ENCODE results near the gene NACC2.
A peak's percentile ranks its signal among the peaks of the same experiment; 100 is the strongest.

Gene NACC2

DNA sequence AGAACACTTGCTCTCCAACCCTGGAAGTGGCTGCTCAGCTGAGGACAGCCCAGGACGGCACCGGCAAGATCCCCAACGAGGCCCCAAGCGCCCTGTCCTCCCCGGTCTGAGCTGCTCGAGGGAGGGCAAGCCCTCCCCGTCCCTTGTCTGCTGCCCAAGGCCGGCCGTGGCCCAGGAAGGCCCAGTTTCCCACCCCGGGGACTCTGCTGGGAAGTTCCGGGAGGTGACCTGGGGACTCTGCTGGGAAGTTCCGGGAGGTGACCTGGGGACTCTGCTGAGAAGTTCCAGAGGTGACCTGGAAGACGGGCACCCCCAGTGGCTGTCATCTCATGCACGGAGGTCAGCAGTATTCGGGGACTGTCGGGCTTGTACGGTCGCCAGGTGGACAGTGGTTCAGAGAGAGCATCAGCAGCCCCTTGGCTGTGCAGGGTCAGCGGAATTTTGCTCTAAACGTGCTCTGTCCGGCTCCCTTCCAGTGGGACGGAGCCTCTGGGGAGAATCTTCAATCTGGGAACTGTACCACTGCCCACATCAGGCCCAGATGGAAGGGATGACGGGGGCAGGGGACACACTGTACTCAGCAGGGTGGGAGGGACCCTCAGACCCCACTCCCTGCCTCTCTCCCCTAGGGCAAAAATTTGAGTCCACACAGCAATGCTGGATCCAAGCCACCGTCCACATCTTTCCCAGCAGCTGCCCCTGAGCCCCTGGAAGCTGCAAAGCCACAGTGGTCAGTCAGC is 7.2 kb downstream of the NACC2 start:
- H3K9me3 ChIP-seq (ENCODE audit: control insufficient read depth, insufficient read depth, low read length), result no peaks in the 10 kb centered on the region
- no peaks in the 10 kb centered on the region for H3K36me3 ChIP-seq (ENCODE audit: insufficient read depth, low read length)
- no peak overlapping the region for H3K9ac ChIP-seq (ENCODE audit: low read depth, low read length)
- peaks cover 28% of the 10 kb centered on the region for H3K4me1 ChIP-seq (ENCODE audit: insufficient read depth, low read length)

DNA sequence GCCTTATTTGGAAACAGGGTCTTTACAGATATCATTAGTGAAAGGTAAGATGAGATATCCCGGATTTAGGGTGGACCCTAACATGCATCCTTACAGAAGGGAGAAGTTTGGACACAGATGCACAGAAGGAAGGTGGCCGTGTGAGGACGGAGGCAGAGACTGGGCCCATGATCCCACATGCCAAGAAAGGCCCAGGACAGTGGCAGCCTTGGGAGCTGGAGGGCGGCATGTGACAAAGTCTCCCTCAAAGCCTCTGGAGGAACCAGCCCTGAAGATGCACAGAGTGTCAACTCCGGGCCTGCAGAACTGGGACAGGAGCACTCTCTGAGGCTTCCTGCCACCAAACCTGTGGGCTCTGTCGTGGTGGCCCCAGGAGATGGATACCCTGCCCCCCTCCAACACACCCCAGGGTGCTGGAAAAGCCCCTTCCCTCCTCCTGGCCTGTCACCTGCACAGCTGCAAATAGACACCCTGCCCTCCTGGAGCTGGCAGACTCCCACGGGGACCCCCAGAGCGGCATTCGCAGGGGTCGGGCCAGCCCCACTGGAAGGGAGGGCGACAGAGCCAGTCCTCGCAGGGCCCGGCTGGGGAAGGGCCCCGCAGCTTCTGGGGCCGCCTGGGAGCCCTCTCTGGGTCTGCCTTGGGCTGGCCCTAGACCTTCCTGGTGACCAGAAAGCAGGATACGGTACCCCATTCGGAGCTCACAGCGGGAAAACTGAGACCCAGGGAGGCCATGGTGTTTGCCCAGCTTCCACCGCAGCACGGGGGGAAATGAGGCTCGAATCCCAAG is 7.9 kb downstream of the NACC2 start:
- Histone ChIP-seq H3K9me3 (ENCODE audit: control insufficient read depth, insufficient read depth, low read length) (no peaks in the 10 kb centered on the region), H3K36me3 (ENCODE audit: insufficient read depth, low read length) (no peaks in the 10 kb centered on the region), H3K4me1 (ENCODE audit: insufficient read depth, low read length) (peaks cover 26% of the 10 kb centered on the region), H3K9ac (ENCODE audit: low read depth, low read length) (no peak overlapping the region)

DNA sequence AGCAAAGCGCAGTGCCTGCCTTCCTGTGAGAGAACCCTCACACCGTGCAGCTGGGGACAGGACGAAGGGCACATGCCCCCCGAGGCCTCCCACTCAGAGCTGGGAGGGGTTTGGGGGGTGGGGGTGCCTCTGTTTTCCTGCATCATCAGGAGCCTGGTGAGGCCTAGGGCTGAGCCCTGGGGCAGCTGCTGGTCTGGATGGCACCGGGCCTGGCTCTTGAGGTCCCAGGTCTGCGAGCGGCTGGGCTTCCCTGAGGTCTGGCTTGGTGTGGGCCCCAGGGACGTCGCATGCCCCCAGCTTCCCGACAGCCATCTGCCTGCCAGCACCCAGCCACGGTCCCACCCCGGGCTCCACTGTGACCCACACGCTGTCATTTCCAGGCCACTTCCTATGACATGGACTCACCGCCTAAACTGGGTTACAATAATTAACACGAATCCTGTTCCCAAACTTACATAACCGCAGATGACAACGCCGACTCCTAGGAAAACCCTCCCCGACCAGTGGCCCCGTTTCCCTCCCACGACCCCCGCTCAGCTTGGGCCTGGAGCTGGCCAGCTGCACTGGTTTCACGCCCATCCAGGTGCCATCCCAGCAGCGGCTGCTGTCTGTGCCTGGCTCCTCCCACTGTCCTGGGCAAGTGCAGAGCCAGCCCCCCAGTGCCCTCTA is 8.7 kb downstream of the NACC2 start:
- Histone ChIP-seq H3K9me3 (ENCODE audit: control insufficient read depth, insufficient read depth, low read length) (no peaks in the 10 kb centered on the region), H3K4me1 (ENCODE audit: insufficient read depth, low read length) (peaks cover 26% of the 10 kb centered on the region), H3K9ac (ENCODE audit: low read depth, low read length) (no peak overlapping the region), H3K36me3 (ENCODE audit: insufficient read depth, low read length) (no peaks in the 10 kb centered on the region)

DNA sequence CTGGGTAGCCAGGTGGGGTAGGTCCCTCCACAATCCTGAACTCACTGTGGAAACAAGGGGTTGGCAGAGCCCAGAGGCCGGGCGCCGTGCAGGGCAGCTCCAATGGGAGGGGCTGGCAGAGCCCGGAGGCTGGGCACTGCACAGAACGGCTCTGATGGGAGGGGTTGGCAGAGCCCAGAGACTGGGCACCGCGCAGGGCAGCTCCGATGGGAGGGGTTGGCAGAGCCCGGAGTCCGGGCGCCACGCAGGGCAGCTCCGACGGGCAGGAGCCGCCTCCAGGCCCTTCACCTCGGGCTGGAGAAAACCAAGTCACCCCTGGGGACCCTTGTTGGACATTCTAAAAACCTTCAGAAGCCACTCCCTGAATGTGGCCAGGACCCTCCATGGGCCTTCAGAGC is 9.3 kb downstream of the NACC2 start:
- Histone ChIP-seq H3K36me3 (ENCODE audit: insufficient read depth, low read length) (no peaks in the 10 kb centered on the region), H3K9ac (ENCODE audit: low read depth, low read length) (no peak overlapping the region), H3K9me3 (ENCODE audit: control insufficient read depth, insufficient read depth, low read length) (no peaks in the 10 kb centered on the region), H3K4me1 (ENCODE audit: insufficient read depth, low read length) (peaks cover 26% of the 10 kb centered on the region)

DNA sequence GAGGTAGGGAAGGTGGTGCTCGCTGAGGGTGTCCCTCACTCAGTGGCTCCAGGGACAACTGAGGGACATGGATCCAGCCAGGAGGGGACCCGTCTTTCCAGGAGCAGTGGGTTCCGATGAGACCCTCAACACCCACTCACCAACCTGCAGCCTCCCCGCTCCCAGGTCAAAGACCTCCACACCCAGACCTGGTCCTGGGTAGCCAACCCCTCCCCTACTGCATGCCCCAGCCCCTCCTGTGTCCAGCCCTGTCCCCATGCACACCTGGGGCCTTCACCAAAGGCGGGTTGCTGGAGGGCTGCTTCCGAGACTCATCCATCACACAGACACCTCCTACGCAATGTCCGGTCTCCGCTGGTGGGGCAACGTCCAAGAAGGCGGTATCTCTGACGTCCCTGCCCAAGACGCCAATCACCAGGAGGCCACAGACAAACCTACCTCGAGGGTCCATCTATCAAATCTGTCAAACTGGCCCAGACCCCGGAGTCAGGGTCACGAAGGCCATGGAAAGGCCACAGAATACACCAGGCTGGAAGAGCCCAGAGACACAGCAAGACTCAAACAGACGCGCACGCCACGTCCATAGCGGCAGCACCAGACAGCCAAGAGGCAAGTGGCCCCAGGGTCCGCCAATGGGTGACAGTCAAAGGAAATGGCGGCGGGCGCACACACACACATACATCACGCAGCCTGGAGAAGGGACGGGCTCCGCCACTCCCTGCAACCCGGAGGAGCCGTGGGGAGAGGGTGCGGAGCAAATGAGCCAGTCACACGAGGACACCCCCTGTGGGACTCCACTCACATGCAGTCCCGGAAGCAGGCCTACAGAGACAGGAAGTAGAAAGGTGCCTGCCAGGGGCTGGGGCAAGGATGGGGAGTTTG is 10.8 kb downstream of the NACC2 start:
- peaks cover 15% of the 10 kb centered on the region for H3K4me1 ChIP-seq (ENCODE audit: insufficient read depth, low read length)
- no peaks in the 10 kb centered on the region for H3K9me3 ChIP-seq (ENCODE audit: control insufficient read depth, insufficient read depth, low read length)
- H3K36me3 ChIP-seq (ENCODE audit: insufficient read depth, low read length), result no peaks in the 10 kb centered on the region
- no peak overlapping the region for H3K9ac ChIP-seq (ENCODE audit: low read depth, low read length)

DNA sequence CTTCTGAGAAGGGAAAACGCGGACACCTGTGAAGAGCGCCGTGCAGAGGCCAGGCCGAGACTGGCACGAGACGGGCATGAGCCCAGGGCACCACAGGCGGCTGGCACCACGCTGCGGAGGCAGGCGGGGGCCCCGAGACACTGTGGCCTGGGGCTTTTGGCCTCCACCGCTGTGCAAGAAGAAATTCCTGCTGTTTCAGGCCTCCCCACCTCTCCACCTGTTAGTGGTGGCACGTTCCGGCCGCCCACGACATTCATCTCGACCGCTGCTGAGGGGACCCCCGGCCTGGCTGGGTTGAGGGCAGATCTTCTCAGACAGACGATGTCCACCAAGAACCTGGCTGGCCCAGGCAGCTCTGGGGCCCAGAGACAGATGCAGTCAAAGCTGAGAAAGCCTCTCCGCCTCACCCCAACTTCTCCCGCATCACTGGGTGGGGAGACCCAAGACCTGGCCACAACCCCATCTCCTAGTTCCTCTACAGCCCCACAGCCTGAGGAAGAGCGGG is 11.5 kb downstream of the NACC2 start:
- Histone ChIP-seq H3K9me3 (ENCODE audit: control insufficient read depth, insufficient read depth, low read length) (no peaks in the 10 kb centered on the region), H3K36me3 (ENCODE audit: insufficient read depth, low read length) (no peaks in the 10 kb centered on the region), H3K4me1 (ENCODE audit: insufficient read depth, low read length) (peaks cover 9% of the 10 kb centered on the region), H3K9ac (ENCODE audit: low read depth, low read length) (no peak overlapping the region)

DNA sequence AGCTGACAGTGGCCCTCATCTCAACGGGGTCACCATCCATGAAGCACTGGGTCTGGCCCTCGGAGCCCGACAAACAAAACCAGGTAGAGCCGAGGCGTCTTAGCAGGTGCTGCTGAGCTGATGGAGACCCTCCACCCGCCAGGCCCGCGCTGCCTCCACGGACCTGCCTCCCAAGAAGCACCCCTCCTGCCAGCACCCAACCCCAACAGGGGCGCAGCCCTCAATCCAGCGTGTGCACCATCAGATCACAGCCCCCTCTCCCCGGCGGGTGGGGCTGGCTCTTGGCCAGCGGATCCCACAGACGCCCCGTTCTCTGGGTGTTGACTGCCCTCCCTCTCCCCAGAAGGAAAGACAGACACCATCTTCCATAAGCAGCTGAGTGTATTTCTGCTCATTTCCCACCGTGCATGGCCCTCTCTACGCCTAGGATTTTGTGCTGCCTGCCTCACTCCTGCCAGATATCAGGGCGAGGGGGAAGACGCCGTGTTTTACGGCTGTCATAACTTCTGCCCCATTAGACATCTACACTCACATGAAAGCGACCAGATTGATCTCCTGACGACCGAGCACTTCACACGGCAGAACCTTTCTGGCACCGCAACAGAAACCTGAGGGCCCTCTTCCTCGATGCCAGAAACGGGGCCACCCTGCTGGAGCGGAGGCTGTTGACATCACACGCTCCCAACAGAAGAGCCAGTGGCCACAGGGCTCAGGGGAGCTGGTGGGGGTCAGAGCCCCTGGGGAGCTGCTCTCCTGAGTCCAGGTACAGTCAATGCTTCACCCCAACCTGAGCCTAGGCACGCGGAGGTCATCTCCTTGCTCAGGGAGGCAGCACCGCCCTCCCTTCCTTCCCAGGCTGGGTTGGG is 12.4 kb downstream of the NACC2 start:
- Histone ChIP-seq H3K9me3 (ENCODE audit: control insufficient read depth, insufficient read depth, low read length) (no peaks in the 10 kb centered on the region), H3K9ac (ENCODE audit: low read depth, low read length) (no peak overlapping the region), H3K4me1 (ENCODE audit: insufficient read depth, low read length) (peaks cover 5% of the 10 kb centered on the region), H3K36me3 (ENCODE audit: insufficient read depth, low read length) (no peaks in the 10 kb centered on the region)

DNA sequence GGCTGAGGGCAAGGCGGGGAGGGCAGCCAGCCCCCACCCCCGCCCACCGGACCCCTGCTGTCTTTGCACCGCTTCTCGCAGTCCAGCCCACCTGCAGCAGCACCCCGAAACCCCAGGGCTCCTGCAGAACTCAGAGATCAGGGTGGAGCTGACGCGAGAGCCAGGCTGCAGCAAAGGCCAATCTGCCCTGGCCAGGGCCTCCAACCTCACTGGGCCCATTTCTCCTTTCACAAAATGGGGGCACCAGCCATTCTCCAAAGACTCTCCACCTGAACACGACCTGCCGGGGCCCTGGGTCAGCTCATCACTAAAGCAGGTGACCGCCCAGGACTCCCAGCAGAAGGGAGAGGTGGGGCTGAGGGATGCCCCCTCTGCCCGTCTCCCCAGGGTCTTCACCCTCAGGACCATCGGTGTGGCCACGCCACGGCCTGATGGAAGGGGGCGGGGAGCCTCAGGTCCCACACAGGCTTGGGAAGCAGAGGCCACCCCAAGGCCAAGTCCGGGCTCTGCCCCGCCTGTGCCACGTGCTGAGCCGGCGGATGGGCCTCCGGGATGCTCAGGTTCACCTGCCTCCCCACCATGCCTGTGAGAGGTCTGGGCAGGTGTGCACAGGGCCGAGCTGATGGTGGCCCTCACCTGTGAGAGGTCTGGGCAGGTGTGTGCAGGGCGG is 13.1 kb downstream of the NACC2 start:
- Histone ChIP-seq H3K9me3 (ENCODE audit: control insufficient read depth, insufficient read depth, low read length) (no peaks in the 10 kb centered on the region), H3K36me3 (ENCODE audit: insufficient read depth, low read length) (no peaks in the 10 kb centered on the region), H3K4me1 (ENCODE audit: insufficient read depth, low read length) (peaks cover 3% of the 10 kb centered on the region), H3K9ac (ENCODE audit: low read depth, low read length) (no peak overlapping the region)

DNA sequence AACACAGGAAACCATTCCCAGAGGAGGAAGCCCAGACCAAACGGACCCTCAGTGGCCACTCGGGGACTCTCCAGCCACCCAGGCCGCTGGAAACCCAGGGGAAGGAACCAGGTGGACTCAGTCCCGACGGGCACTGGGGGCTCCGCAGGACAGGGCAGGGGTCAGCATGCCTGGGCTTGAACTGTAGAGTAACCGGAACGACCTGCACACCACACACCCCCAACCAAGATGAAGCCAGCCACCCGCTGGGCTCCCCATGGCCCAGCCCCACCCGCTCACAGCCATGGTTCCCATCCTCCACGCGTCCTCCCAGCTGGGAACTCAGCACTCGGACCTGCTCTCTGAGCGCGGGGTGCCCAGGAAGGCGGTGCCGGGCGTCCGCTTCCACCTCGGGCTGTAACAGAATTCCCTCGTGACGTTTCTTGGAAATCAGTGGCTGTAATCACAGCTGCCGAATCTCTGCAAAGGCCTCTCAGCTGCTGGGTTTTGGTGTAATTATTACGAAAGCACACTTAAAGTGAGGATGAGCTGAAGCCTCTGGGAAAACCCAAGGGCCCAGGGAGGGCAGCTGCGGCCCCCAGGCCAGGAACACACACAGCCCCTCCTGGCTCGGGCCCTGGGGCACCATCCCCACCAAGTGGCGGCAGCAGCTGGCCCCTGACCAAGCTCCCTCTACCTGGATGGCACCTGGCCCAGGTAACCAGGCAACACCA is 13.8 kb downstream of the NACC2 start:
- no peaks in the 10 kb centered on the region for H3K9me3 ChIP-seq (ENCODE audit: control insufficient read depth, insufficient read depth, low read length)
- H3K9ac ChIP-seq (ENCODE audit: low read depth, low read length), result no peak overlapping the region
- H3K4me1 ChIP-seq (ENCODE audit: insufficient read depth, low read length), result no peaks in the 10 kb centered on the region; the same call in 1 of the 2 replicates
- H3K36me3 ChIP-seq (ENCODE audit: insufficient read depth, low read length), result no peaks in the 10 kb centered on the region

DNA sequence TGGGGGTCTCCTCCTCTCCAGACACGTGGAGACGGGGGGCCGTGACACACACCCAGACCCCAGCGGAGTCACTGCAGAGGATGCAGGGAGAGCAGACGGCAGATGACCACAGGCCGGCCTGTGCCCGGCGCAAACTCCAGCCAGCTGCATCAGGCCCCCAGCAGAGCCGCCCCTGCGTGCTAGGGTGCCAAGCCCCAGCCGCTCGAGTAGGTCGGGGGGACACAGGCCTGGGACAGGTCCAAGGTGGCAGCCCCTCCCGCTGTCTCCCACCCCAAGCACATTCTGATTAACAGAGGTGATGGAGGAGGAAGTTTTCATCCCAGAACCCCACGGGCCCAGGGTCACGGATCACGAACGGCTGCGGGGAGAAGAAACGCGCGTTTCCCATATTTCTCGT is 14.4 kb downstream of the NACC2 start:
- H3K4me1 ChIP-seq (ENCODE audit: insufficient read depth, low read length), result no peaks in the 10 kb centered on the region
- H3K9ac ChIP-seq (ENCODE audit: low read depth, low read length), result no peak overlapping the region
- H3K36me3 ChIP-seq (ENCODE audit: insufficient read depth, low read length), result no peaks in the 10 kb centered on the region
- H3K9me3 ChIP-seq (ENCODE audit: control insufficient read depth, insufficient read depth, low read length), result no peaks in the 10 kb centered on the region

DNA sequence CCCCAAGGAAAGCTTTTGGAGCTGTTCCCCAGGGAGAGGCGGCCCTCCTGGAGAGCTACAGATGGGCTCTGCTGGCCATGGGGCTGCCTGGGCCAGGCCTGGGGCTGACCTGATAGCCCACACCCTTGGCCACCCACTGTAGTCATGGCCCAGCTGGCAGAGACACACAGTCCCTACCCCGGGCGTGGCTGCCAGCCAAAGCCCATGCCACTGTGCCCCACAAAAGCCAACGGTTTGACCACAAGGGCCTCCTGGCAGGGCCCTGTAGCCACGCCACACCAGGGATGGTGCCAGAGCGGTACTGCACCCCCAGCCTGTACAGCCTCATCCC is 15.2 kb downstream of the NACC2 start:
- Histone ChIP-seq H3K9ac (ENCODE audit: low read depth, low read length) (no peak overlapping the region), H3K36me3 (ENCODE audit: insufficient read depth, low read length) (no peaks in the 10 kb centered on the region), H3K4me1 (ENCODE audit: insufficient read depth, low read length) (no peaks in the 10 kb centered on the region), H3K9me3 (ENCODE audit: control insufficient read depth, insufficient read depth, low read length) (no peaks in the 10 kb centered on the region)

DNA sequence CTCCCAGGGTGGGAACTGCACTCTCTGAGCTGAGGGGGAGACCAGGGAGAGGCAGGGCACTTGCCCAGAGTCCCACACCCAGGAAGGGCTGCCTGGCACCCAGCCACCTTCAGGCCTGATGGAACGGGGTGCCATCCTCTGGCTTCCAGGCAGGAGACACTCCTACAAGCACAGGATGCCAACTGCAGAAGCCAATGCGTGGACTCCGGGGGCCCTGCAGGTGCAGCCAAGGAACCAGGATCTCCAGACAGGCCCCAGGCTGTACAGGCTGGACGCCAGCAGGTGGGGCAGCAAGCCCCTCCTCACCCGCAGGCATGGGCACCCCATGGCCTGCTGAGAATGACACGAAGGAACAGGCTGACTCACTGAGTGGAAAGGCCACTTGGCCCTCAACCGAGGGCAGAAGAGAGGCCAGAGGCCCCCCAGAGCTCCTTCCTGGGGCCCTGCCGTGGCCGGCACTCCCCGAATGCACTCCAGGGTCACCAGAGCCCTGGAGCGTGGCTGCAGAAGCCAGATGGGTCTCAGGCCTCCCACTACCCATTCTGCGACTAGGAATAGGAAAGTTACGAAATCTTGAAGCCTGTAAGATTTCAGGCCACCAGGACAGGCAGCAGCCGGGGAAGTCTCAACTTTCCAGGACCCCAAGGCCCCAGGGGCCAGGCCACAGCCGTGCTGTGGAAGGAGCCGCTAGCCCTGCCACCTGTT is 15.7 kb downstream of the NACC2 start:
- H3K9ac ChIP-seq (ENCODE audit: low read depth, low read length), result peak overlapping the region; percentile 15; the same call in 1 of the 2 replicates
- no peaks in the 10 kb centered on the region for H3K36me3 ChIP-seq (ENCODE audit: insufficient read depth, low read length)
- no peaks in the 10 kb centered on the region for H3K4me1 ChIP-seq (ENCODE audit: insufficient read depth, low read length)
- no peaks in the 10 kb centered on the region for H3K9me3 ChIP-seq (ENCODE audit: control insufficient read depth, insufficient read depth, low read length)
